Activated CD8-positive, alpha-beta memory T cell treated with anti-CD3 and anti-CD28 coated beads for 48 hours (primary cell): ENCODE data around the gene KIRREL3.

Experiments used
- DNase-seq, 3 experiments: peaks; one replicate each; pipeline ENCODE4 v3.0.0-alpha.2; 2020; ENCODE audit warnings: low read depth in 2 of 3, low spot score in 2 of 3

The KIRREL3 gene

DNA sequence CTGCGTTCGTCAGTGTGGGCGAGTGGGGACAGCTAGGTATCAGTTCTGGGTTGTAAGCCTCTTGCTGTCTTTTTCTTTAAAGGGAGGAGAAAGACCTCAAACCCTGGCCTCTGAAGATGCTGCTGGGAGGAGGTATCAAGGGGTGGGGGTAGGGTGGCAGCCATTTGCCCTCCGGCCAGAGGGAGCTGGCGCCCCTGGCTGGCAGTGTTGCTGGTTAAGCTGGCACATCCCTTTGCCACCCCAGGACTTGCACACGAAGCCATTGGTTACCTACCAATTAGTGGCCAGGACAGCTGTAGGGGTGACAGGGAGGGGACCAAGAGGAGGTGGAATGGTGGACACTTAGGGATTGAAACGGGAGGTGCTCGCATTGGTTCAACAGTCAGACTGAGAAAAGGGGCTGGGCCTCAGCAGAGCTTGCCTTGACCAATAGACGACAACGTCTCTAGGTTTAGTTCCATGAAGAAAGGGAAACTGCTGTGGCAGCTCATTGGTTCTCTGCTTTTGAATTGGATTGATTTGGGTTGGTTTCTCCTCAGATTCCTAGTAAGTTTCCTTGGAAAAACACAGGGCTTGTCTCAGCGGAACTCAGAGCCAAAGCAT, 567.2 kb downstream of the KIRREL3 start:
- DNase-seq: no peak

DNA sequence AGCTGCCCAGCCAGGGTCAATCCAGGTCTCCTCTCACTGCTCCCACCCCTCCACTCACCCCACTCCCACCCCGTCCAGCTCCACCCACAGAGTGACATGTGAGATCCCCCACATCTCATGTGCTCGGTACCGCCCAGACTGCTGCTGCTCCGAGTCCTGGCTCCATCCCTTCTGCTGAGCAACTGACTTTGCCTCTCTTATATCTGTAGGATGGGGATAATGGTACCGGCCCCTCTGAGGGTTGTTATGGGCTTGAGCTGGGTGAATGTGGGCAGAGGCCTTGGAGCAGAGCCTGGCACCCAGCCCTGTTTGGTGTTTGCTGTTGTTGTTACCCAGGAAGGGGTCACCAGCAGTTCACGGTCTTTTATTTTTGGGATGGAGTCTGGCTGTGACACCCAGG, 568.0 kb downstream of the KIRREL3 start:
- no peak for DNase-seq

DNA sequence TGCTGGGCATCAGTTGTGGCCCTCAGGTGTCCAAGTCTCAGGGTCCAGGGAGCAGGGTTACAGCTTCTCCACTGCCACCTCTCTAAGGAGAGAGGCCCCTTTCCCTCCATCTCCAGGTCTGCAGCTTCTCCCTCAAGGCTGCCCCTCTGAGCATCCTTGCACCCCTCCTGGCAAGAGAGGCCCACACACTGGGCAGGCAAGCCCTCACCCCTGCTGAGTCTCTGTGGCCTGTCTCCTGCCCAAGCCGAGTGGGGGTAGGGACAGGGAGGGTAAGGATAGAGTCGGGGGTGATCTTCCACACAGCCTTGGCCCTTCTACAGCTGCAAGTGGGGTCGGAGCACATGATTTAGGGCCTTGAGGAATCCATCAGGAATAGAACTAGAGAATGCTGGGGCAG, 568.5 kb downstream of the KIRREL3 start:
- DNase-seq: no peak

DNA sequence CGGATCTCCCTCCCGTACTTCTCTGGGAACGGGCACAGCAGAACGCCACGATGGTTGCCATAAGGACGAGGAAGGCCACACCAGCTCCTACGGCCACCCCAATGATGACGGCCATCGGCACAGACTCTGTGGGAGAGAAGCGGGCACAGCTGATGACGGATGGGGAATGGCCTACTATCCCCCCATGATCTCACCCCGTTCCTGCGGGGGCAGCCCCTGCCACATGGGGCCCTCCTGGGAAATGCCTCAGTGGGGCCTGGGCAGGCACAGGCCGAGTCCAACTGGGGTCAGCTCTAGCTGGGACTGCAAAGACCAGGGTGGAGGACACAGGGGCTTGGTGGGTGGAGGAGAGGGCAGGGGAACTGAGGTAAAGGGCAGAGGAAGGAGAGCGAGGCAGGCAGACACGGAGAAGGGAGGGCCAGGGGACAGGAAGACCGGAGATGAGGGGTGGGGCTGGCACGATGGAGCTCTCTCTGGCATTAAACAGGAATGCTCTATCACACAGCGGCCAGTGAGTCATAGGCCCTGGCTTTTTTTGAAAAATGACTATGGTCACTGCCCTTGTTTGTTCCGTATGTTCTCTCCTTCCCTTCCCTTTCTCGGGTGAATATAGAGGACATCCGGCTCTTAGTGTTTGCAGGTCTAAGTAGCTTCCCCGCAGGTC, 569.0 kb downstream of the KIRREL3 start:
- no peak for DNase-seq

DNA sequence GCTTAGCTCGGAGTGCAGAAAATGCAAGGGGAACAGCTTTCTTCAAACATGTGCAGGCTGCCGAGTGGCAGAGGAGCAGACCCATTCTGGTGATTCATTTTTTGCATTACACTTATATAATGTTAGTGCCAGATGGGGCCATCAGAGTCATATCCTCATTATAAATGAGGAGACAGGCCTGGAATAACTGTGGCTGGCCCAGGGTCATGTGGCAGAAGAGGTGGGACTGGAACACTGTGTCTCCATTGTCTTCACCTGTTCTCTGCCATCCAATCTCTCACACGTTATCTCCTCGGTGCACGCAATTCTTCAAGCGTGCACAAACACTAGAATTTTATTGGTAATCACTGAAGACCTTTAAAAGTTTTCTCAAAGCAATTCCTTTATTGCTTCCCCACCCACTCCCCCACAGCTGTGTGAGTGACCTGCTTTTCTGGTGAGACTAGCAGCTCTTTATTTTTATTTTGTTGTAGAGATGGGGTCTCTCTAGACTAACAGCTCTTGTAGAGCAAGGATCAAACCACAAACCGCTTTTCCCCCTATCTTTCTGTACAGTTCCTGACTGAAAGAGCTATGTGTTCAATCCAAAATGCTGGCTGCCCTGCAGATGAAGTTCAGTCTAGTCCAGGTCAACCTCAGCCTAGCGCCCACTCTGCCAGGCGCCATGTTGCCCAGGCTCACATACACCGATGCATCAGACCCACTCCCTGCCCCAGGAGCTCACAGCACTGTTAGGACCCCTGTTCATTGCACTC, 569.8 kb downstream of the KIRREL3 start:
- no peak for DNase-seq

DNA sequence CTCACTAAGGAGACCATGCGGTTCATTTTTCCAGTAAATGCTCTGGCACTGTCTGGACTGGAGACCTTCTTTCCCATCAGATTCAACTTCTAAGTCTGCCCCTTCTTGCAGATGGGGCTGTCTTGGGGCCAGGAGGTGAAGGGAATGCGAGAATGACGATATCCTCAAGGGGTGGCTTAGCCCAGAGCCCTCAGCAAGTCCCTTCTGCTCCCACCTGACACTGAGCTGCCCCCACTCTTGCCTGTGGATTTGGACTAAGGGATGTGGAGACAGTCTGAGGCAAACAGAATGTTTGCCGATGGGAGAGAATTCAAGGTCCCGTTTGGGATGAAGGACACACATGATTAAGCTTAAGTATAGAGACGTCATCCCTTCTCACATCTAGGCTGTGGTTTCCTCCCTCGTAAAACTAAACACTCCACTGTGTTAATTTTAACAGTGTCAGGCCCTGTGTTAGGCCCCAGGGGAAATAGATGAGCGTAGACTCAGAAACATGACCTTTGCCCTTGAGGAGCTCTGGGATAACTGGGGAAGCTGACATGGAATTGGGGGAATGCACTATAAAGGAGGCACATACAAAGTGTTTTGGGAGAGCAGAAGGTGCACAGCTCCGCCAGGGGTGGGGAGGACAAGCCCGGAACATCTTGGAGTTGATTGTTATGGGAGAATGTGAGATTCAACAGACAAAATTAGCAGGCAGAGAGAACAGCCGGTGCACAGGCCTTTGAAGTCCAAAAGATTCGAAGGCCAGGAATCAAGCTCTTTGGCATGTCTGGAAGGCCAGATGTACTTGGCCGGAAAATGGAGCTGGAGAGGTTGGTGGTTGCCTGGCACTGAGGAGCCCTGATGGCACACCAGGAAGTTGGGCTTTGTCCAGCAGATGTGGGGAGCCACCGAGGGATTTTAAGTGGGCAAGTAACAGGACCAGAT, 573.5 kb downstream of the KIRREL3 start:
- no peak for DNase-seq

DNA sequence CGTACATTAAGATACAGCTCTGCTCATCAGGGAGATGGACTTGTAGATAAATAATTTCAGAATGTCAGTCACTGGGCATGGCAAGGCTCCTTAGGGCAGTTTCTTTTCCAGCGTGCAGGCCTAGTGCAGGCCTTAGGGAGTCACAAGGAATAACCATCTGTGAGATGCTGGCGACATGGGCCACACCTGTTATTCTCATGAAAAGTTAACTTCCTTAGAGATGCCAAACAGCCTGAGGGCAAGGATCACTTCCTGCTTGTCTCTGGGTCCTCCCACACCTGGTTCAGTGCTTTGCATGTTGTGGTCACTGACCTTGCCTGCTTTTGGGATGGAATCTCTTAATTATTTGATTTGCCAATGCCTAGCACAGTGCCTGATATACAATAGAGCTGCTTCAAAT, 574.5 kb downstream of the KIRREL3 start:
- DNase-seq: no peak

DNA sequence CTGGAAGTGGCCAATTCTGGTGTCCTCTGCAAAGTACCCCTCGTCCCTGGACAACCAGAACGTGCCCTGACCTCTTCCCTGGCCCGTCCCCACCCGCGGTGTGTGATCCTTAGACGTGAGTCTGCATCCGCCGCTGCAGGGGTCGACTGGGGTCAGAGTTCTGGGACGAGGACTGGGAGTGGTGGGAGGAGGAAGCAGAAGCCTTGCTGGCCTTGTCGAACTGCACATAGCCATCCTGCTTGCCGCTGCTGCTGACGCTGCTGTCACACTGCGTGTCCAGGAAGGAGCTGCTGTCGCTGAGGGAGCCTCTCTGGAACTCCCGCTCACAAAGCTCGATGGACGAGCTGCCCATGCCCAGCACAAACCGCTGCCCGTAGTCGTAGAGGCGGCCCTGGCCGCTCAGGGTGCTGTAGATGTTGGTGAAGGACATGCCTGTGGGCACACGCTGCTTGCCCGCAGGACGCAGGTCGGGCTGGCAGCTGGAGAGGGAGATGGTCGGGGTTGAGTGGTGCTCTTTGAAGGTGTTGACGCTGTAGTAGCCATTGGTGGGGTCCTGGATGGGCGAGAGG, 576.0 kb downstream of the KIRREL3 start:
- no peak for DNase-seq

DNA sequence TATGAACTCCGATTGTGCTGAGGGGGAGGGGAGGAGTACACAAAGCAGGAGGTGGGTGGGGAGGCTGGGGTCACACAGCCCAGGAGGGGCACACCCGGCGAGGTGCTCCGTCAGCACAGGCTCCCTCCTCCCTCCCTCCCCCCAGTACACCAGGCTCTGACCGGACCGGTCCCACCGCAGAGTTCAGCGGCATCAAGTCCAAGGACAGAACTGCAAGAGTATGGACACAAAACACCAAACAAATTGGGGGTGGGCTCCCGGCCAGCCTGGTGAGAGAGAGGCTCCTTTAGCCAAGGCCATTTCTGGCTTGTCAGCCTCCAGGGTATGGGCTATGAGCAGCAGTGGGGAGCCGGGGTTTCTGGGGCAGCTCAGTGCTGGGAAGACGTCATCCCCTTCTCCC, 576.8 kb downstream of the KIRREL3 start:
- no peak for DNase-seq

DNA sequence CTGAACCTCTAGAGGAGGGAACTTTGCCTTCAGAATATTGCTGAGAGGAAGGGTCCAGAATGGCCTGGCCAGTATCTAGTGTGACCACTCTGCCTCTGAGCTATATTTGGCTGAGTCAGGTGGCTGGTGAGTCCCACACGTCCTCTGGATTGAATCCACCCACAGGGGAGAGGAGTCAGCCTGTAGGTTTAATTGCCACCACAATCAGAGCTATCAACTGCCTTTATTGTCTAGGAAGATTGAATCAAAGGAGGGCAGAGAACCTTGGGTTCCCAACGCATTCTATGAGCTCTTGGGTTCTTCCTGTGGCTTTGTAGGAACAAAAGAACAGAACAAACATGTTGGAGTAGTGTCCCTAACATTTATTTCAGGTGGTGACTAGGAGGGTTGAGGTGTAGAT, 577.4 kb downstream of the KIRREL3 start:
- DNase-seq: no peak

DNA sequence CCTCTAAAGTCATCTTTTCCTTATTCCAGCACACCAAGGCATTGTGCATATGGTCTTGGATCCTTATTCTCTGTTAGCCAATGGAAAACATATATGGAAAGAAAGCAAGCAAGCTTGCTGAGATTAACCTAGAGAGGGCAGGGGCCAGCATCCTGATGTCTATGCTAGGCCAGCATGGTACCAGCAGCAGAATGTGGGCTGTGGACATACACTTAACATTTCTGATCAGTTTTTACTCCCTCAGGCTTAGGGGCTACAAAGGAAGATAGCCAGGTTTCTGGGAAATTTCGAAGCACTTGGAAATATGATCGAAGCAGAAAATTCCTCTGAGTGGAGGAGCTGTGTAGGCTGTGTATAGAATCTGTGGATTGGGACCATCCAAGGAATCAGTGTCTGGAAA, 578.1 kb downstream of the KIRREL3 start:
- DNase-seq: no peak

DNA sequence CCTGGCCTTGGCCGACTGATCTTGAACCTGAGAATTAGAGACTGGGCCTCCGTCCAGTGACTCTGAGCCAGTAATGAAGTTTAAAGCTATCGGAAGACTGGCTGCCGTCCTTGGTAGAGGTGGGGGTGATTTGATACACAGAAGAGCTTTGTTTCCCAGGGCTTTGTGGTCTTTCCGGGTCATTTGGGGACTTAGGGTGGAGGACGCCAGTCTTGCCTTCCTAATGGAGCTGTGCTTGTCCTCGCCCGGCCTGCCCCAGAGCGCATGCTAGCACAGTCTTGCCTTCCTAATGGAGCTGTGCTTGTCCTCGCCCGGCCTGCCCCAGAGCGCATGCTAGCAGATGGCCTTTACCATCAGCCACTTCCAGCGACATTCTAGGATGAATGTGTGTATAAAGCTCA, 579.3 kb downstream of the KIRREL3 start:
- DNase-seq: no peak

DNA sequence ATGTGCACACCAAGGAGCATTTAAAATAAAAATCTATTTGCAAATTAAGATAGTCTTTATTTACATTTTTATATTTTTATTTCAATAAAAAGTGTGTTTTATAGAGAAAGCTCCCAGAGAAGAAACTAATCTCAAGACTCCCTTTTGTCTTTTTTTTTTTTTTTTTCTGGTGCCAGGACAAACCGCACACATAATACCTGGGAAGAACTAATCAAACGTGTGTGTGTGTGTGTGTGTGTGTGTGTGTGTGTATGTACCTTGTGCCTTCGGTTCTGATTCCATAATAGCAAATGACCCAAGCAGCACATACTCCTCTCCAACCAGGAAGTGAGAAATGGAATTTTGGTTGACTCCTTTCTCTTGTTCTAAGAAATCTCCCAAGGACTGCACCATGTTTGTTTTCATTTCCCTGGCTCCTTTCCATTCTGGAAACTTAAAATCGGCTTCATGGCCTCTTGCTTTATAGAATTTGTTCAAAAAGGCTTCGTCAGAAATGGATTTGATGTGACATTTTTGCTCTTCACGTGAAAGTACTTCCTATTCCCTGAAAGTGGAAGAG, 579.8 kb downstream of the KIRREL3 start:
- no peak for DNase-seq

DNA sequence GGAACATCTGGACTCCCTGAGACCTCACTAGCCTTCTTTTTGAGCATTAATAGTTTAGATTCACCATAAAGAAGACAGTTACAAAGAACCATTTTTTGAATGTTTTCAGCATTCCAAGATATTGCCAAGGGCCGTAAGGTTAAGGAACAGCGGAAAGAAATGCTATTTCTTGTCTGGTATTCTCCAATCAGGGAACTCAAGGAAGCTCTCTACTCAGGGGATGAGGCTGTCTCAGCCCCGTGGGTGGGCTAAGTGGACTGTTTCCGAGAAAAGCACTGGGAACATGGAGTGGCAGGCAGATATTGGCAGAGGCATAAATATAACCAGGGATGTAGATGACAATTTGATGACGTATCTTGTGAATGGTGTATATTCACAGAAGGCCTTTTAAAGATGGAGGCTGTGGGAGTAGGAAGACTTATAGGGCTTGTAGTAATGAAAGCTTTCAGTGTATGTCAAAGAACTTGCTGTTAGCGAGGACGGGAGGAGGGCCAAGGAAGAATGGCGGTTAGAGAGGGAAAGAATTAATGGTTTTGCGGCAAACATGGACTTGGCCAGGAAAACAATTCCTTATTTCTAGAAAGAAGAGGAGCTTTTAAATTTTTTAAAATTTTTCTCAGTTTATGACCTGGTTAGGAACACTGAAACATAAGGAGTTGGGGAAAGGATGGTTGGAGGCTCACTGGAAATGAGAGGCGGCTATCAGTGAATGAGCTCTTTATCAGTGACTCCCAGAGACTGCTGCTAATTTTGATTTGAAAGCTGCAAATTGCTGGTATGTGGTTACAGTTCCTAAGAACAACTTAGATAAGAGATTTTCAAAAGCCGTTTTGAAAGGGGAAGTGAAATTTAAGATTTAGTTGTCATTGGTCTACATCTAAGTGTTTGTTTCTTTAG, 580.5 kb downstream of the KIRREL3 start:
- DNase-seq: no peak

DNA sequence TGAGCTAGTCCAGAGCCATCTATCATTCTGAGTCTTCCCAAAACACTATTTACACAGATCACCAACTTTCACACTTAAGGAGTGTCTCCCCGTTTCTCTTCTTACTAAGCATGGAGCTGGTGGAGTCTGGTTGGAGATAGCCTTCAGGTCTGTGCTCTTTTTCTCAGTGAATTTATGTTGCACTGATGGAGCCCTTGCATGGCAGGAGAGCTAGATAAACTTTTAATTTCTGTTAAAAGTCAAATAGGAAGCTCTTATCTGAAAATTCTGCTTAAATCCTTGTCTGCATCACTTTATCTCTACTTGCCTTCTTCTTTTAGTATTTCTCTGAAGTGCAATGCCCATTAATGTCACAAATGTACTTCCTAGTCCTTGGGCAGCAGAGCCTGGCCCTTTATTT, 581.7 kb downstream of the KIRREL3 start:
- no peak for DNase-seq

DNA sequence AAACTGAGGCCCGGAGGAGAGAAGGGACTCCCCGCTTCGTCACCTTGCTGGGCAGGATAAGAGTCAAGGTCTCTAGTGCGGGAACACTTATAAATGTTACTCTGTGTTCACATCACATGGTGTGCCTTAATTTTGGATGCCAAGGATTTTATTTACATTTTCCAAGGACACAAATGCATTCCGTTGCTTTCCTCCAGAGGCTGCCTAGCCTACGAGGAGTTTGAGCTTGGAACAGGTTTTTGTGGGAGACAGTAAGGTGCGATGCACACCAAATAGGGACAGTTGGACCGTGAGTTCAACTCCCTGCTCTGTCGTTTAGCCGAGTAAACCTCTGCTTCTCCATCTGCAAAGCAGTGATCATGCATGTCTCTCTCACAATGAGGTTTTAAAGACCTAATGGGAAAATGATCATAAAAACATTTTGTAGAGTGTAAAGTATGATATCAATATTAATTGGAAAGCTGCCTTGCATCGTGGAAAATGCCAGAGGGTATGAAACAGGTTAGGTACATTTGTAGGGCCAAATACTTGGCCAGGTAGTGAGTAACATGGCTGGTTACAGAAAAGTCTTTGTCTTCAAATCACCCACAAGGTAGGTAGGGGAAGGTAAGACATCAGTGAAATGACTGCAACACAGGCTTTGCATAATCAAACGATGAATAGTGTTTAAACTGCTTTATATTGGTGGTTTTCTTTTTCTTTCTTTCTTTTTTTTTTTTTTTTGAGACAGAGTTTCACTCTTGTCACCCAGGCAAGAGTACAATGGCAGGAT, 583.3 kb downstream of the KIRREL3 start:
- no peak for DNase-seq

DNA sequence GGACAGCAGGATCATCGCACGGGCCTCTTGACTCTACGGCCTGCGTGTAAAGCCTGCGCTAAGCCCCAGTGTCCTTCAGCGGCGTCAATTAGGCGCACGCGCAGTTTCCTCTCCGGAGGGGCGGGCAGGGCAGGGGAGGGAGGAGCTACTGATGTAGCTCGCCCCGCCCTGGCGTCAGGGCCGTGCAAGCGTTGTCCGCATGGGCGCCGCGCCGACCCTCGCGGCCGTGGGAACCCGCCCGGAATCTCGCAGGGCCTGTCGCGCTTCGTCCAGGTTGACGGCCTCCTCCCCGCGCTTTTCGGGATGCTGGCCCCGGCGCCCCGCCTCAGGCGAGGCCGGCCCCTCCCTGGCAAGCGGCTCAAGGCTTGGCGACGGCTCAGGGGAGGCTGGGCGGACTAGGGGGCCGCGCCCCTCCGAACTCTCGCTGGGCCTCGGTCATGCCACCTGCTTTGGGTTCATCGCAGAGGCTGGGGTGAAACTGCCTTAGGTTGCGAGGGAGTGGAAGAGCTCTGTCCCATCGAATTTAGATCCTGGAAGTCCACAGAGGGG, 584.0 kb downstream of the KIRREL3 start:
- DNase-seq: peak; percentile 36 to 57 (median 39)

DNA sequence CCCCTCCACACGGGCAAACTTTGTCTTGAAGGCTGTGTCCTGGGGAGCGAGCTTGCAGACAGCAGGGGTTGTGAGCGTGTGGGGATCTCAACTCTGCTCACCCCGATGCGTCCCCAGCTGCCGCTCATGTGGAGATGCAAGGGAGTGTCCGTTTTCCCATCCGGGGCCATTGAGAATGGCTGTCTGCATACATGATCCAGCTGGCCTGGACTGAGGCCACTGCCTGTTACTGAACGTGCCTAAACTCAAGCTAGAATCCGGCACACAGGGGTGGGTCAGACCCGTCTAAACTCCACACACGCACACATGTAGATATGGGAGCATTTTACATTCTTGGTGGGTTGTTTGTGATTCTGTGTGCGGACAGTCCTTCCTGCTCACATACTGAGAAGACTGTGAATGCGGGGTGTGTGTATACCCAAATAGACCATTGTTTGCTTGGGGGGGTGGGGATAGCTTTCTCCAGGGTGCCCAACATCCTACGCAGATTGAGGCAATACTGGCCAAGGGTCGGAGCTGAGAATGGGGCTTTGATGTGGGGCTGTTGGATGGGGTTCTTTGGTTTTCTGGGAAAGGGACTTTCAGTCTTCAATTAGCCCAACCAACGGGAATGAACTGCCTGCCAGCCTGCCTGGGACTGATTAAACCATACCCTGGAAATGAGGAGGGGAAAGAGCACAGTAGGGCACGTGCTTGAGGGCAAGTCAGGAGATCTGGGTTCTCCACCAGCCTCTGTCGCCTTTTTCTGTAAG, 584.7 kb downstream of the KIRREL3 start:
- DNase-seq: no peak
